Left lung (tissue), 10 donors: ENCODE data around the gene TIMP3. TPM values are rescaled to one million over a fixed set of nuclear protein-coding genes. Genes with fewer than 3 reads are reported as not detected.
A peak's percentile ranks its signal among the peaks of the same experiment; 100 is the strongest.

Source experiments
- ATAC-seq: fragments of 200-7000 bp; cut with Tn5 transposase; one replicate; pipeline ENCODE4 v1.9.1; 2020; ENCODE audit warnings: moderate library complexity
- DNase-seq, 4 donors: peaks; one replicate each; pipeline ENCODE4 v3.0.0-alpha.2; 2013 to 2020
- H3K27ac ChIP-seq, 2 donors: fragments of 200-600 bp; sonication (generic) in 1 of 2; one replicate each; pipeline versions ENCODE4 v1.5.0 to v1.8.0; 2020 to 2021
- H3K27me3 ChIP-seq, 2 donors: fragments of 200-600 bp; sonication (generic) in 1 of 2; one replicate each; pipeline versions ENCODE4 v1.5.0 to v1.8.0; 2020 to 2021
- H3K36me3 ChIP-seq, 2 donors: fragments of 200-600 bp; sonication (generic) in 1 of 2; one replicate each; pipeline versions ENCODE4 v1.5.0 to v1.8.0; 2020 to 2021
- H3K4me1 ChIP-seq, 2 donors: fragments of 200-600 bp; one replicate each; pipeline ENCODE4 v1.8.0; 2021
- H3K4me3 ChIP-seq, 2 donors: fragments of 200-600 bp; sonication (generic) in 1 of 2; one replicate each; pipeline versions ENCODE4 v1.5.0 to v1.8.0; 2020 to 2021; ENCODE audit warnings: mild to moderate bottlenecking in 1 of 2
- H3K9me3 ChIP-seq, 2 donors: fragments of 200-600 bp; sonication (generic) in 1 of 2; one replicate each; pipeline versions ENCODE4 v1.5.0 to v1.8.0; 2020 to 2021
- intact Hi-C, 2 donors: fragments of 100-400 bp; cut with DNase I; formaldehyde crosslinking; loops; one replicate each; pipeline versions ENCODE4 v1.11.2 to v1.14.2; 2022
- polyA plus RNA-seq, 6 donors: library from polyadenylated mRNA; unstranded; fragments of 120-200 nt; gene quantifications; one replicate each; pipeline ENCODE4 v1.2.1, GENCODE V29; 2013; ENCODE audit not compliant: insufficient read length in 6 of 6
- total RNA-seq, 2 donors: library from RNA; stranded (reverse); fragmentation: NEBNext Ultra II Directional; extraction: Animal tissue kit (Norgen Biotek cat#: 25700); gene quantifications; one replicate each; pipeline ENCODE4 v1.2.1, GENCODE V29; 2021
- TF ChIP-seq, protein P1 (sequence below), 2 donors: fragments of 200-600 bp; sonication (generic) in 1 of 2; IDR thresholded peaks; one replicate each; pipeline versions ENCODE4 v1.5.0 to v1.8.0; 2021; ENCODE audit warnings: antibody characterized with exemption in 2 of 2
- donor health status: DM: no; HTN: yes; CAD: no.
- donor health status: DM: no; HTN: no; CAD: no.

The TIMP3 gene
- total and polyA plus RNA-seq, 8 donors, result 146 to 308 (median 162) TPM

DNA sequence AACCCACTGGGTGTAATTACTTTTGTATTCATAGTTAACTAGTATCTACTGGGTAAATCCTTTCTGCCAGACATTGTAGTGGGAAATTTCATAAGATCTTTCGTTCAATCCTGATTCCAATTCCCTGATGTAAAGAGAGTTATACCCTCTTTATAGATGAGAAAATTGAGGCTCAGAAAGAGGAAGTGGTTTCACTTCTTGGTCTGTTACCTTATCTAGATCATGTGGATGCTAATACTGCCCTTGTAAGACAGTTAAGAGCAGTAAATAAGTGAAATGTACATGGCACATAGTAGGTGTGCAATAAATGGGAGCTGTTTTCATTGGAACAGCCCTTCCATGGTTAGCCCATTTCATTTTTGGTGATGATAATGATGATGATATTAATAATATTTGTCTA, 46.7 kb downstream of the TIMP3 start:
- Histone ChIP-seq H3K9me3 (no peaks in the 10 kb centered on the region), H3K4me3 (no peak overlapping the region), H3K27me3 (no peaks in the 10 kb centered on the region), H3K36me3 (peaks cover 0 to 6% of the 10 kb centered on the region in 2 donors), H3K4me1 (peaks cover 23 to 36% of the 10 kb centered on the region in 2 donors), H3K27ac (no peak overlapping the region)
- TF ChIP-seq, protein P1, sequence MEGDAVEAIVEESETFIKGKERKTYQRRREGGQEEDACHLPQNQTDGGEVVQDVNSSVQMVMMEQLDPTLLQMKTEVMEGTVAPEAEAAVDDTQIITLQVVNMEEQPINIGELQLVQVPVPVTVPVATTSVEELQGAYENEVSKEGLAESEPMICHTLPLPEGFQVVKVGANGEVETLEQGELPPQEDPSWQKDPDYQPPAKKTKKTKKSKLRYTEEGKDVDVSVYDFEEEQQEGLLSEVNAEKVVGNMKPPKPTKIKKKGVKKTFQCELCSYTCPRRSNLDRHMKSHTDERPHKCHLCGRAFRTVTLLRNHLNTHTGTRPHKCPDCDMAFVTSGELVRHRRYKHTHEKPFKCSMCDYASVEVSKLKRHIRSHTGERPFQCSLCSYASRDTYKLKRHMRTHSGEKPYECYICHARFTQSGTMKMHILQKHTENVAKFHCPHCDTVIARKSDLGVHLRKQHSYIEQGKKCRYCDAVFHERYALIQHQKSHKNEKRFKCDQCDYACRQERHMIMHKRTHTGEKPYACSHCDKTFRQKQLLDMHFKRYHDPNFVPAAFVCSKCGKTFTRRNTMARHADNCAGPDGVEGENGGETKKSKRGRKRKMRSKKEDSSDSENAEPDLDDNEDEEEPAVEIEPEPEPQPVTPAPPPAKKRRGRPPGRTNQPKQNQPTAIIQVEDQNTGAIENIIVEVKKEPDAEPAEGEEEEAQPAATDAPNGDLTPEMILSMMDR (IDR thresholded peaks at IDR 0.05), result no peak
- no peak for DNase-seq
- no peak for ATAC-seq
- intact Hi-C loops, result no loop called here

DNA sequence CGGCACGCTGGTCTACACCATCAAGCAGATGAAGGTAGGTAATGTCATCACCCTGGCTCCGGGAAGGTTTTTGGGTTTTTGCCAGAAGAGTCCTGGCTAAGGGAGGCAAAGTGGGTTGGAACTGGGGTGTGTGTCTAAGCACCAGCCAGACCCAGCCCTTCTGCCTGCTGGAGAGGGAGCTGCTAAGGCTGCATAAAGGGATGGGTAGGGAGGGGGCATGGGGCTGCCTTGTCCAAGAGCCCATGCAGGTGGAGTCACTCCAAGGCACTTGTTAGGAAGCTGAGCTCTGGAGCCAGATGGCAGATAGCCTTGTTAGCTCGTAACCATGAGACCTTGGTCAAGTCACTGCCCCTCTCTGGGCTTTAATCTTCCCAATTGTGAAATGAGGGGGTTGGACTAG, 48.0 kb downstream of the TIMP3 start:
- intact Hi-C loops, result no loop called here
- Histone ChIP-seq H3K27me3 (no peaks in the 10 kb centered on the region), H3K27ac (no peak overlapping the region), H3K36me3 (peaks cover 0 to 11% of the 10 kb centered on the region in 2 donors), H3K9me3 (no peaks in the 10 kb centered on the region), H3K4me3 (no peak overlapping the region), H3K4me1 (peaks cover 23 to 36% of the 10 kb centered on the region in 2 donors)
- ATAC-seq (no peak), DNase-seq (no peak)
- TF ChIP-seq, protein P1 (IDR thresholded peaks at IDR 0.05), result no peak

DNA sequence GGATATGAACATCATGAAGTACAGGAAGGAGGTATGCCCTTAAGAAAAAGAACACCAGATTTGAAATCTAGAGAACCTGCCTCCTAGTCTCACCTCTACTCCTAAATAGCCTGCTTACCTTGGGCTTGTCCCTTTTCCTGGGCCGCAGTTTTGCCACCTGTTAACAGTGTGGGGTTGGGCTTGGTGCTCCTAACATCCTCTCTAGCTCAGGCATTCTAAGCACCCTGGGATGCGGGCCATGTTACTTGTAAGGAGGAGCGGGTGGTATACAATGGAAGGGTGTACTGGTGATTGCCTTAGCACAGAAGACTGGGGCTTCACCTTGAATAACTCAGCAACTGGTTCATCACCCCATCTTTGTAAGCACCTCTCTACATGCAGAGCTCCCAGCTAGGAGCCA, 48.7 kb downstream of the TIMP3 start:
- Histone ChIP-seq H3K27me3 (no peaks in the 10 kb centered on the region), H3K36me3 (peaks cover 0 to 17% of the 10 kb centered on the region in 2 donors), H3K9me3 (no peaks in the 10 kb centered on the region), H3K4me3 (no peak overlapping the region), H3K4me1 (peaks cover 23 to 36% of the 10 kb centered on the region in 2 donors), H3K27ac (no peak overlapping the region)
- TF ChIP-seq, protein P1 (IDR thresholded peaks at IDR 0.05), result no peak
- intact Hi-C loops, result no loop called here
- DNase-seq (no peak), ATAC-seq (no peak)

DNA sequence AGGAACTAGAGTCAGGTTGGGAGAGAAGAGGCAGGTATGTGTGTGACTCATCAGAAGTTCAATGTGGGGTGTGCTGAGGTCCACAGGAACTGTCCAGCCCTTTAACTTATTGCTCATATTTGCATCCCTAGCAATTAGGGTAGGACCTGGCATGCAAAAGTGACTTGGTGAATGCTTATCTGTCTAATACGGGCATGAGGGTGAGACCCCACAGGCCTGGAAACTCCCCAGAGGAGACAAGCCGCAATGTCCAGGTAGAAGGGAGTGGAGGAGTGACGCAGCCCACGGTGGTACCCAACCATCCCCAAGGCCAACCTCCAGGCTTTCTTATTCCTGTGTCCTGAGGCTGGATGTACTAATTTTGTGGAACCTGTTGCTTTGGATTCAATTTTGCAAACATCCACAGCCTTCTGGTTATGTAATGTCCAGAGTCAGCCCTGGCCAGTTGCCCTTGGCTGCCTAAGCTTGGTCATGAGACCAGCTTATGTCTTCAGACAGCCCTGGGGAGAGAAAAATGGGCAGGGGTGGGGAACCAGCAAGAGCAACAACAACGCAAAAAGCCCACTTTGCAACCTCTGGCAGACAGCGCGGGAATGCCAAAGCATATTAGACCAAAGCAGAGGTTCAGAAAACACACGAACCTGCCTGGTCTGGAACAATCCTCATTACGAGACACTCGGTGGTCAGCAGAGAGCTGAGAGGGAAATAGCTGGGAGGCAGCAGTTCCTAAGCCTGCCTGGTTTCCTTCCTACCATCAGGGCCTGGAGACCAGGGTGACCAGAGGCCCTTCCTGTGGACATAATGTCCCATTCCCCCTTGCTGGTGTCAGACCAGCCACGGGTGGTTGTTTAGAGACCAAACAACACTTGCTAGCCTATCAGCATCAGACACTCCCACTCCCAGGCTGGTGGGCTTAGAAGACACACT, 49.3 kb downstream of the TIMP3 start:
- peaks cover 23 to 36% of the 10 kb centered on the region in 2 donors for H3K4me1 ChIP-seq
- H3K27ac ChIP-seq, result peak overlapping the region; percentile 6 to 28
- TF ChIP-seq, protein P1 (IDR thresholded peaks at IDR 0.05), result no peak
- ATAC-seq (peak; percentile 41), DNase-seq (peak in 2 of 4 donors; percentile 40 to 64)
- peaks cover 0 to 21% of the 10 kb centered on the region in 2 donors for H3K36me3 ChIP-seq
- no peak overlapping the region for H3K4me3 ChIP-seq
- H3K27me3 ChIP-seq, result no peaks in the 10 kb centered on the region
- no peaks in the 10 kb centered on the region for H3K9me3 ChIP-seq
- intact Hi-C loops, result no loop called here
